Central memory CD8-positive, alpha-beta T cell (primary cell): ENCODE measurements around the gene FAM184A.
"Not testable (repeated sequence)": the region's sequence is repeated elsewhere in the genome, so short reads cannot be mapped to it uniquely, and the experiment has no call there.

Source experiments
- ATAC-seq: fragments of 150-1000 bp; cut with Tn5 transposase; replicated peaks from 2 replicates; pipeline ENCODE4 v1.10.0; 2022; ENCODE audit warnings: mild to moderate bottlenecking, moderate FRiP score, moderate number of reproducible peaks; ENCODE audit not compliant: poor library complexity, severe bottlenecking; ENCODE audit errors: extremely low read depth
- DNase-seq, 2 donors: peaks; one replicate each; pipeline ENCODE4 v3.0.0; 2021; ENCODE audit warnings: low spot score in 2 of 2
- H3K27ac Mint-ChIP-seq: one replicate; pipeline ENCODE4 v1.8.0; 2022; ENCODE audit warnings: low read depth, mild to moderate bottlenecking, moderate library complexity, mixed read lengths
- H3K27me3 Mint-ChIP-seq: one replicate; pipeline ENCODE4 v1.8.0; 2022; ENCODE audit warnings: mixed read lengths
- H3K36me3 Mint-ChIP-seq: one replicate; pipeline ENCODE4 v1.8.0; 2022; ENCODE audit warnings: mild to moderate bottlenecking, moderate library complexity, mixed read lengths; ENCODE audit not compliant: insufficient read depth
- H3K4me1 Mint-ChIP-seq: one replicate; pipeline ENCODE4 v1.8.0; 2022; ENCODE audit warnings: mixed read lengths
- H3K4me3 Mint-ChIP-seq: one replicate; pipeline ENCODE4 v1.8.0; 2022; ENCODE audit warnings: mild to moderate bottlenecking, moderate library complexity, mixed read lengths
- H3K9me3 Mint-ChIP-seq: one replicate; pipeline ENCODE4 v1.8.0; 2022; ENCODE audit warnings: mixed read lengths

FAM184A gene

GRCh38 chr6:119113961-119114360, 35.5 kb upstream of the FAM184A start:
- H3K4me1 Mint-ChIP-seq: no peaks in the 10 kb centered on the region
- H3K27ac Mint-ChIP-seq: no peak overlapping the region
- ATAC-seq (no peak), DNase-seq (no peak)
- no peaks in the 10 kb centered on the region for H3K9me3 Mint-ChIP-seq
- H3K27me3 Mint-ChIP-seq: peaks cover under 1% of the 10 kb centered on the region
- H3K4me3 Mint-ChIP-seq: no peak overlapping the region
- H3K36me3 Mint-ChIP-seq: no peaks in the 10 kb centered on the region

DNA sequence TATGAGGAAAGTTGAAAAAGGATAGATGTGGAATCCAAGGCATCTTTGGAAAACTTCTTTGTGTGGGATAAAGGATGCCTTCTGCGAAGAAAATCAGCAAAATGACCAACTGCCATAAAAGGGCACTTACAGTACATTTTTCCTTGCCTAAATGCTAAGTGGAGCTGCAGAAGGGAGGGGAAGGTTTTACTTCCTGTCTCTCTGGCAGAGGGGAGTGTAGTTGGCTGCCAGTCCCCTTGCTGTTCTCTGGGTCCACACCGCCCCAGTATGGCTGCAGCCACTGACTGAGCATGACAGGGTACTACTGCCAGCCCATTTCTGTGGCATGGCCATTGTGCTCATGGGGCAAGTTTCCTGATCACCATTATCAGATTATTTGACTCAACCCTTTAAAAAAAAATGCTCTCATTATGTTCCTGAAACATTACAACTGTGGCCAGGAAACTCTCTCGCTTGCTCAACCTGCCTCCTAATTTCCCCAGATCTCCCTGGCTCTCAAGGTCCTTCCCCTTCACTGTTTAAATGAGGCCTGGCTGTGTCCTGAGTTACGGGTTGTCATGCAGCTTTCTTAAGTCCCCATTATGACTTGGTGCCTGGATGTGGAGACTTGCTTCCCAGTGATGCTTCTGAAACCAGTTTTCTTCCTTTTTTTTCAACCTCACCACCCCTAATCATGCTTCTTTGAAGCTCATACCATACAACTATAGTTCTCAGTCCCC, 34.5 kb upstream of the FAM184A start:
- Mint-ChIP-seq H3K9me3 (no peaks in the 10 kb centered on the region), H3K27ac (no peak overlapping the region), H3K36me3 (no peaks in the 10 kb centered on the region), H3K4me1 (no peaks in the 10 kb centered on the region), H3K4me3 (no peak overlapping the region), H3K27me3 (peaks cover 10% of the 10 kb centered on the region)
- DNase-seq (no peak), ATAC-seq (no peak)

- Mint-ChIP-seq H3K27ac (no peak overlapping the region), H3K36me3 (no peaks in the 10 kb centered on the region), H3K27me3 (peaks cover 10% of the 10 kb centered on the region), H3K4me1 (no peaks in the 10 kb centered on the region), H3K9me3 (no peaks in the 10 kb centered on the region), H3K4me3 (no peak overlapping the region)
- DNase-seq: peak in 1 of 2 donors; percentile 25
- ATAC-seq: no peak
These were observed 32.4 kb upstream of the FAM184A start for GRCh38 chr6:119110601-119111548.

- DNase-seq (no peak), ATAC-seq (no peak)
- H3K27ac Mint-ChIP-seq: no peak overlapping the region
- H3K36me3 Mint-ChIP-seq: no peaks in the 10 kb centered on the region
- H3K4me1 Mint-ChIP-seq: no peaks in the 10 kb centered on the region
- H3K27me3 Mint-ChIP-seq: peaks cover 10% of the 10 kb centered on the region
- no peak overlapping the region for H3K4me3 Mint-ChIP-seq
- H3K9me3 Mint-ChIP-seq: no peaks in the 10 kb centered on the region
These were observed 31.3 kb upstream of the FAM184A start for GRCh38 chr6:119109654-119110325.

DNA sequence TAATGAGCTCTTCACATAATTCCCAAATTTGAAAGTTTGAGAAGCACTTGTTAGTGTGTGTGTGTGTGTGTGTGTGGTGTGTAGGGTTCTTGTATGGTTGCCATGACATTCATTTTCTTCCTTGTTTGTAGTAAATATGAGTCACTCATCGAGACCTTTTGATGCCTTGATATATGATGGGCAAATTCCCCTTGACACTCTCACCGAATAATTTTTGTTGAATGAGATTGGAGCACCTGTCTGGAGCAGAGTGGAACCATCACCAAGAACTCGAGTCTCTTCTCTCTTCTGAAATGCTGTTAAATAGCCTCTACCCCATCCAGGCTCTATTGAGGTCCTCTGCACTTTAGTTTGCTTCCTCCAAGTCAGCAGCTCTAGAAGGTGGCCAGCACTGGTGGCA, 29.6 kb upstream of the FAM184A start:
- H3K27me3 Mint-ChIP-seq: peaks cover 10% of the 10 kb centered on the region
- no peak overlapping the region for H3K4me3 Mint-ChIP-seq
- H3K4me1 Mint-ChIP-seq: no peaks in the 10 kb centered on the region
- H3K27ac Mint-ChIP-seq: no peak overlapping the region
- no peaks in the 10 kb centered on the region for H3K9me3 Mint-ChIP-seq
- DNase-seq (no peak), ATAC-seq (no peak)
- no peaks in the 10 kb centered on the region for H3K36me3 Mint-ChIP-seq

DNA sequence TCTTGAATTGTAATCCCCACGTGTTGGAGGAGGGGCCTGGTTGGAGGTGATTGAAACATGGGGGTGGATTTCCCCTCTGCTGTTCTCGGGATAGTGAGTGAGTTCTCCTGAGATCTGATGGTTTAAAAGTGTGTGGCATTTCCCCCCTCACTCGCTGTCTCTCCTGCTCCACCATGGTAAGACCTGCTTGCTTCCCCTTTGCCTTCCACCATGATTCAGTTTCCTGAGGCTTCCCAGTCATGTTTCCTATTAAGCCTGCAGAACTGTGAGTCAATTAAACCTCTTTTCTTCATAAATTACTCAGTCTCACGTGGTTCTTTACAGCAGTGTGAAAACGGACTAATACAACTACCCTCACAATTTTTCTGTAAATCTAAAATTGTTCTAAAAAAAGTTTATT, 26.8 kb upstream of the FAM184A start:
- no peak for DNase-seq
- no peak overlapping the region for H3K27ac Mint-ChIP-seq
- no peaks in the 10 kb centered on the region for H3K4me1 Mint-ChIP-seq
- ATAC-seq: no peak
- H3K27me3 Mint-ChIP-seq: peaks cover 10% of the 10 kb centered on the region
- no peaks in the 10 kb centered on the region for H3K9me3 Mint-ChIP-seq
- H3K4me3 Mint-ChIP-seq: no peak overlapping the region
- H3K36me3 Mint-ChIP-seq: no peaks in the 10 kb centered on the region

DNA sequence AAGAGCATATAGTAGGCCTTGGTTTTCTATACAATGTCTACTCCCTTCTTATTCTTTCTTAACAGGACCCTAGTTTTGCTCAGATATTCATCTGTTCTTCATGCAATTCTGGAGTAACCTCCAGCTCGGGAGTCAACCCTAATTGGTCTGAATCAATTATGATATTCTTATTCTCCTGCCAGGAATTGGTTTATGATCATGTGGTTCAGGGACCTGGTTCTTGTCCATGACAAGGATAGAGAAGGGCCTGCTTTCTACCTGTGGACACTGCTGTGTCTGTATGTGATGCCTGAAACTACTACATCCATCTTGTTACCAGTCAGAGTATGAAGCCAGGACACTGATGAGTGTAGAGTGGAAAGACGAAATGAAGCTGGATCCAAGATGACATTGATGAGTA, 24.4 kb upstream of the FAM184A start:
- Mint-ChIP-seq H3K9me3 (no peaks in the 10 kb centered on the region), H3K36me3 (no peaks in the 10 kb centered on the region), H3K4me1 (peaks cover under 1% of the 10 kb centered on the region), H3K27ac (no peak overlapping the region), H3K27me3 (no peaks in the 10 kb centered on the region), H3K4me3 (no peak overlapping the region)
- no peak for ATAC-seq
- DNase-seq: no peak

DNA sequence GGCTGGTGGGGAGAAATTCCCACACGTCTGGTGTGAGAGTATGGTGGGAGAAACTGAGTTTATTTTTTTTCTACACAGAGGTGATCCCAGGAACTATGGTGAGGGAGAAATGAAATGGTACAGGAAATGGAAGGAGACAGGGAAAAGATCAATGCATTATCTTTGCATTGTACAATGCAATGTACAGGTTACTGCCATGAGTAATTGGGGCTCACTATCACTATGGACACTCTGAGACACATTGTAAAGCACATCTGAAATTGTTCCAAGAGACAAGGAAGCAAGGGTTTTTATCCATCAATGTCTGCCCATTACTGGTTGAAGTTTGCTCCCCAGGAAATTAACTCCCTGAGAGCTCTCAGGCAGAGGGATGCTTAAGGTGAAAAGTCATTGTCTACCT, 21.7 kb upstream of the FAM184A start:
- ATAC-seq: no peak
- H3K4me3 Mint-ChIP-seq: no peak overlapping the region
- peaks cover 10% of the 10 kb centered on the region for H3K4me1 Mint-ChIP-seq
- H3K27ac Mint-ChIP-seq: no peak overlapping the region
- H3K36me3 Mint-ChIP-seq: no peaks in the 10 kb centered on the region
- no peaks in the 10 kb centered on the region for H3K9me3 Mint-ChIP-seq
- H3K27me3 Mint-ChIP-seq: no peaks in the 10 kb centered on the region
- DNase-seq: no peak

GRCh38 chr6:119097815-119098361, 19.4 kb upstream of the FAM184A start:
- not testable (repeated sequence) for DNase-seq, ATAC-seq, H3K27me3 Mint-ChIP-seq, H3K36me3 Mint-ChIP-seq, H3K4me3 Mint-ChIP-seq, H3K9me3 Mint-ChIP-seq, H3K27ac Mint-ChIP-seq
- H3K4me1 Mint-ChIP-seq: peaks cover 10% of the 10 kb centered on the region

DNA sequence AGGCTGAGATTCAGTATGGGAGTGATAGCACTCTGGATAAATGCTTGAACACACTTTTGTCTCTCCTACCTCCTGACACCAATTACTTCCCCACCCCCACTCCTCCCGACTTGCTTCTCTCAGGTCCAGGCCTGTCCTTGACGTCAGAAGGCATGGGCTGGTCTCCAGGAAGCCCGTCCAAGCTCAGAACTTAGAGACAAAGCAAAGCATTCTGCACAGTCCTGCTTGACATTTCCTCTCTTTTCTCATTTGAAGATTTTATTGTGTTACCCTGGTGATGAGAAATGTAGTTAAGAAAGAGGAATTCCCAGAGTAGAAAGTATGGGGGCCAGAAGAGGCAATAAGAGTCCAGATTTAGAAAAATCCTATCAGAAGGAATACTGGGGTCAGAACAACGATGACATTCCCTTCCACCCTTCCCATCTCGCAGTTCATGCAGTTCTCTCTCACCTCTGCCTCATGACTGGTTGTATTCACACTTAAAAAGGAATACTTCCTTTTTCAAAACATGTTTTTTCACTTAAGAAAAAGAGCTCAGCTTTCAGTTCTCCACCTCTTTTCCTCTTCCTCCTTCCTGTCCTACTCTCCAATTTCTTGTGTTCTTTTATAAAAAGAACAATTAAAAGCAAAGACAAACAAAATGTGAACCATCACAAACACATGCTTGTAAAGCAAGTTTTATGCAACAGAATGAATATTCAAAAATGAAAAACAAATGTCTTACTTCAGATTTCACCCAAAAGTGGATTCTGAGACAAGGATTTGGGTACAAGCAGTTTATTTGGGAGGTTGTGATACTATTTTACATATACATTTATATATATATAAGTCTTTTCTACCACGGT, 18.5 kb upstream of the FAM184A start:
- Mint-ChIP-seq H3K27ac (no peak overlapping the region), H3K9me3 (no peaks in the 10 kb centered on the region), H3K4me3 (no peak overlapping the region), H3K36me3 (no peaks in the 10 kb centered on the region), H3K4me1 (peaks cover 10% of the 10 kb centered on the region), H3K27me3 (peaks cover 8% of the 10 kb centered on the region)
- no peak for DNase-seq
- ATAC-seq: no peak

DNA sequence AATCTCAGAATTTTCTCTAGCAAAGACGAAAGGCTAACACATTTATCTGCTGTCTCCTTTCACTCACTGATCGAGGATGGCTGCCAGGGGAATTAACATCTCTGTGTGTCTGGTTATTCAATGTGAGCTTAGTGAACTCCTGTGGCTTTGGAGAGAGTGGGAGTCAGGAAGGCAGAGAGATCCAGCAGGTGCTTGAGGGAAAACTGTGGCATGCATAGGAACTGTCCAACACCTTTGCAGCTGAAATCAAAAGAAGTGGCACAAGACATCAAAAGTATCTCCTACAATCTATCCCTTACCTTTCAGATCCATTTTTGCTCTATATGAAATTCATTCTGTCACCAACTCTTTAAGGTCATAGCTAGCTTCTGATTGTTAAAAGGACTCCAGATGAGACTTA, 11.8 kb upstream of the FAM184A start:
- no peaks in the 10 kb centered on the region for H3K4me1 Mint-ChIP-seq
- peaks cover 8% of the 10 kb centered on the region for H3K27me3 Mint-ChIP-seq
- H3K36me3 Mint-ChIP-seq: no peaks in the 10 kb centered on the region
- DNase-seq: no peak
- H3K27ac Mint-ChIP-seq: no peak overlapping the region
- ATAC-seq: no peak
- H3K9me3 Mint-ChIP-seq: no peaks in the 10 kb centered on the region
- no peak overlapping the region for H3K4me3 Mint-ChIP-seq

- ATAC-seq: no peak
These were observed 6.3 kb upstream of the FAM184A start for GRCh38 chr6:119084784-119085183.

More at GRCh38 chr6:119084784-119085183, 6.3 kb upstream of the FAM184A start:
- H3K4me3 Mint-ChIP-seq: no peak overlapping the region
- no peaks in the 10 kb centered on the region for H3K27me3 Mint-ChIP-seq
- no peaks in the 10 kb centered on the region for H3K9me3 Mint-ChIP-seq
- H3K27ac Mint-ChIP-seq: no peak overlapping the region
- no peaks in the 10 kb centered on the region for H3K36me3 Mint-ChIP-seq
- H3K4me1 Mint-ChIP-seq: no peaks in the 10 kb centered on the region
- DNase-seq: no peak
